Eye (tissue), 1 donor: ENCODE measurements around the gene ZNF805.
"Not testable (repeated sequence)": the region's sequence is repeated elsewhere in the genome, so short reads cannot be mapped to it uniquely, and the experiment has no call there.

ENCODE experiments used
- DNase-seq: peaks from one replicate; pipeline ENCODE4 v3.0.0-alpha.2; 2015

The ZNF805 gene

GRCh38 chr19:57269515-57270250 lies 29.3 kb downstream of the ZNF805 start:
- DNase-seq = no peak

GRCh38 chr19:57271280-57271679 lies 30.8 kb downstream of the ZNF805 start:
- DNase-seq = no peak

GRCh38 chr19:57273014-57273413 lies 32.6 kb downstream of the ZNF805 start:
- DNase-seq = no peak

GRCh38 chr19:57276430-57276829 lies 36.0 kb downstream of the ZNF805 start:
- DNase-seq = no peak

GRCh38 chr19:57278481-57278880 lies 38.0 kb downstream of the ZNF805 start:
- DNase-seq = not testable (repeated sequence)

DNA sequence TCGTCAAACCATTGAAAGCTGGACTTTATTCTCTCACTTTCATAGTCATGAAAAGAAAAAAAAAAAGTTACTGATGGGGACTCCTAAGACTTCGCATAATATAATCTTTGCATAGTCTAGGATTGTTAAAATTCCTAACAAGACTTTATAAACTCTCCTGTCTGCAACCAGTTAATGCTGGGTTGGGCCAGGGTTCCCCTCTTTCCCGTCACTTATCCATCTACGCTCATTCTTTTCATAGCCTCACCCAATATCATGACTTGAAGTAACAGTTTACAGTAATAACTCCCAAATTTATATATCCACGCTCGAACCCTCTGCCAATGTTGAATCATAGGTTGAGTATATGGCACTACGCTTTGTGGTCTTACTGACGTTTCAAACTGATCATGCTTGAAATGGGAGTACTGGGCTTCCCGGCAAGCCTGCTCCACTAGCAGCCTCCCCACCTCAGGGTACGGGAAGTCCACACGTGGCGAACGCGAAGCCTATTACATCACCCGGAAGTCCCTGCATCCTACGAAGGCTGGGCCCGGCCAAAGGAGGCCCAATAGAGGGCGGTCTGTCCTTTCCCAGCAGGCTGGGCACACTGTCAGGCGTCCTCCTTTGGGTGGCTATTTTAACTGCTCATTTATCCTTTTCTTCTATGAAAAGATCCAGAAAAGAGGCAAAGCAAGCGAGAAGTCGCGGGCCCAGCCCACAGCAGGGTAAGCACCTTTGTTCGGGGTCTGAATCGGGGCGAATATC lies 39.2 kb downstream of the ZNF805 start:
- DNase-seq = peak; percentile 98

DNA sequence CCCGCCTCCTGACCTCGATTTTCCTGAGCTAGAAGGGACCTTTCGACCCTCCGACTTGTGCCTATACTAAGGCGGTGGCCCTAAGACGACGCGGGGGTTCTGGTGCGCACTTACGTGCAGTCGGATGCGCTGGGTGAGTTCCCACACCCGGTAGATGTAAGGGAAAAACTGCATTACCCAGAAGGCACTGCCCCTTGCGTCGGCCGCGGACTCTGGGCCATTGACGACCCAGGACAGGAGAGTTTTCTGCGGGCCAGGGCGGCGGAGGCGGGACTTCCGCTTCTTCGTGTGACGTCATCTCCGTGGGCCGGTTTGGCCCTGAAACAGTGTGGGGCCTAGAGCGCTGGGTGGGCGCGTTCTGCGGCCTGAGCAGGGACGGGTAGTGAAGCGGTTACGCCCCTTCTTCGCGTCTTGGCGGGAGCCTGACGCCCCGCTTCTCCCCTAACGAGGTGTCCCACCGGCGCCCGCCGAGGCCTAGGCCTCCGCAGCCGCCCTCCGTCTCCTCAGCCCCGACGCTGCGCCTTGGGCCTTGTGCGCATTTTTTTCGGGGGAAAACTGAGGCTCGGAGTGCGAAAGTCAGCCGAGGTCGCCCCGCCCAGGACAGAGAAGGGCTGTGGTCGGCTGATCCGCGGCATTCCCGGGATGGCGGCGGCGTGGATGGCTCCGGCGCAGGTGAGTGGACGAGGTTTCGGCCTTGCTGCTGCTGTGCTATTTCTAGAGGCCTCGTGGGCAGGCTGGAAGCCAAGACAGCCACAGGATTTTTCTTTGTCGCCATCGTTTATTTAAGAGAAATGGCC lies 39.9 kb downstream of the ZNF805 start, which contains the start of gene ZNF460:
ZNF460 (plus strand) TSS at position 321 of the 797 bp plus-strand sequence; CDS start at position 643, 322 bp downstream.
- peak; percentile 99 for DNase-seq

DNA sequence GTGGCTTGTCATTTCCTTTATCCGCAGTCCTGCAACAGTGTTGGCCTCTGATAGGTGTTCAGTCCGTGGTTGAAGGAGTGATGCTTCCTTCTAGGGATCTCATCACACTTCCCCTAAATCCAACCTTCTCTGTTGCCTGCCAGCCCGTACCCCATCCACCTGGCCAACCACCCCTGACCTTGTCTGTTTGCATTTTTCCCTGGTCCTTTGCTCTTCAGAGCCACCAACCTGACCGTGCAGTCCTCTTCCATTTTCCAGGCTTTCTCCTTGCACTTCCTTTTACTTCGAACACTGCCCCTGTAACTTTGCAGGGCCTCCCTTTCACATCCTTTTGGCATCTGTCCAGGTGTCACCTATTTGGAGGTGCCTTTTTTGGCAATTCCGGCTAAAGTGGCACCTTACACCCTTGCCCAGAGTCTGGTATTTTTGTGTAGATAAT lies 40.5 kb downstream of the ZNF805 start:
- DNase-seq = no peak

DNA sequence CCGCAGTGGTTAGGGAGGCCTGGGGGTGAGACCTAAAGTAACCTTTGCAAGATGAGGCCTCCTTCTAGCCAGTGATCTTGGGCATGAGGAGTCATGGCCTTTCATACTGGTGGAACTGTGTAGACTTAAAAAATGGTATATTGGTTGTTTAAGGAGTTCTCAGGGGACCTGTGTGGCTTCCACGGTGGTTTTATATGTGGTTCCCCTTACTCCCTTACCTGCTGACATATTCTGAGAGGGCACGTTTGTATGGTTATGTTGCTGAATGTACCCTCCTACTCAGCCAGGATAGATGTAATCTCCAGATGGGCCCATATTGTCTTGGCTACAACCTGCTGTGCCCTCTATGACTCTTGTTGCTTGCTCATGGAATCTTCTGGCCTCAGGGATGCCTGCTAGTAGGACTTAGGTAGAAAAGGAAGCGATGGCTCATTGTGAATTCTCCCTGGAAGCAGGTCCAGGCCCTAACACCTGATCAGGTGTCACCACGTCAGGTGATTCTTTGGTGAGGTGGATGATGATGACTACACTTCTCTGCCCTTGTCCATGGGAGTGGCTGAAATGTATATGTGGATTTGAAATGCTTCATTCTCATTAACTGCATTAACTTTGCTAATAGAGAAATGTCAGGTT lies 41.7 kb downstream of the ZNF805 start:
- no peak for DNase-seq

DNA sequence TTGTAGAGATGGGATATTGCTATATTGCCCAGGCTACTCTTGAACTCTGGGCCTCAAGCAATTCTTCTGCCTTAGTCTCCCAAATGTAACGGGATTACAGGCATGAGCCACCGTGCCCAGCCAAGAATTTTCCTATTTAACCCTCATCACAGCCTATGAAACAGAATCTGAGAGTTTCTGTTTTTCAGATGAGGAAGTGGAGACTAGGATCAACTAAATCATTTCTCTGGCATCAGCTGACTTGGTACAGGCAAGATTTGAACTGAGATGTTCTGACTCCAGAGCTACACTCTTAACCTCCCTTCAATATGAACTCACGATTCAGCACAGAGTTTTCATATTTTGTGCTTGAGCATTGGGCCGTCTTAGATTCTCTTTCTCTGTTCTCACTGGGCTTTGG lies 47.9 kb downstream of the ZNF805 start:
- no peak for DNase-seq

GRCh38 chr19:57290970-57291369 lies 50.5 kb downstream of the ZNF805 start:
- no peak for DNase-seq

DNA sequence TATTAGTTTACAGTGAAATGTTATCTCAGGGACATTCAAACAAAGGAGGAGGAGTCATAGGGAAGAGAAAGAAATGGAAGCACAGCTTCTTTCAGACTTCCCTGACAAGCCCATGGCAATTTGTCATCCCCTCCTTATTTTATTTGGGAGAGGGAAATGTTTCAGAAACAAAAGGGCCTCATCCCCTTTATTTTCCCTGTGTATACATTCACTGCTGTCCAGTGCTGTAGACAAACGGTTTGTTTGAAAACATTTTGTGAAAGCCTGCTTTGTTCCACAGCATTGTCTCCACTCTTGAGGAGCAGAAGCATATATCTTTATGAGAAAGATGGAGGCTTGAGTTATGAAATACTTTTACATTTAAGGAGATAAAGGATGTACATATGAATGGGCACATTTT lies 52.1 kb downstream of the ZNF805 start:
- DNase-seq = no peak

DNA sequence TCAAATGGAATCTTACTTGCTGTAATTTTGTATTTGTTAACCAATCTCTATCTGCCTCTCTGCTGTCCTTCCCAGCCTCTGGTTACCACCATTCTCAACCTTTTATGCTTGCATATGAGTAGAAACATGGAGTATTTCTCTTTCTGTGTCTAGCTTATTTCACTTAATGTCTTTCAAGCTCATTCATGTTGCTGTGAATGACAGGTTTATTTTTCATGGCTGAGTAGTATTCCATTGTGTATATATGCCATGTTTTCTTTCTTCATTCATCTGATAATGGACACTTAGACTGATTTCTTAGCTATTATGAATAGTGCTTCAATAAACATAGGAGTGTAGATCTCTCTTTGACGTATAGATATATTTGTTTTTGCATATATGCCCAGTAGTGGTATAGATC lies 53.3 kb downstream of the ZNF805 start:
- no peak for DNase-seq

DNA sequence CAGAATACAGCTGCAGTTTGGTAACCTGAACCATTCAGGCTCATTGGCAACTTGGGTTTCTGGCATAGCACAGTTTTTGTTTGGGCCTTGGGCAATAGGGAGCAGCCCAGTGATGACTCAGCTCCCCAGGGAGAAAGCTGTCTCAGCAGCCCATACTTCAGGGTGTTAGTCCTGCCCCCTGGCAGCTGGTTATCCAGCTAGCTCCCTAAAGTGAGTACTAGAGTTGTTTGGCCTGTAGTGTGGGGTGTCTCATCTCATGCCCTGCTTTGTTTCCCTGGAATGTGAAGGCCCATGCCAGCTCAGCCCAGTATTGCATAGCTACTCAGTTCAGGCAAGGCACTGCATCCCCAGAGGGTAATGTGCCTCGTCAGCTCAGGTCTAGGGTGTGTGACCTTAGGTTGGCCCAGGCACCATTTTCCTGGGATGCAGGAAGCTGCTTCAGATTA lies 61.6 kb downstream of the ZNF805 start:
- no peak for DNase-seq

- DNase-seq = no peak
These were observed 62.4 kb downstream of the ZNF805 start for GRCh38 chr19:57302727-57303401.
